ENCODE measurements around the gene RNU4-1. TPM values are rescaled to one million over a fixed set of nuclear protein-coding genes. Genes with fewer than 3 reads are reported as not detected.

Gene RNU4-1
- total and polyA plus RNA-seq, 9 of the 15 experiments (the other 6 are each of a cell fraction or from before 2014, with no cell fraction given): under 0.01 to 19,719 (median 3,563) TPM; not detected in 4

GRCh38 chr12:120284381-120284780 lies 8.7 kb downstream of the RNU4-1 start:
- intact Hi-C loops (cut with micrococcal nuclease) (no loop called here), in situ Hi-C loops (cut with MboI) (no loop called here)
- Histone ChIP-seq H3K79me2 (ENCODE audit: control insufficient read depth, insufficient read depth, low read length) (no peaks in the 10 kb centered on the region), H3K4me3 (no peak overlapping the region), H3K4me1 (replicated peaks in 1 of 2; ENCODE audit: control insufficient read depth in 2 of 2, insufficient read depth in 2 of 2, low read length in 2 of 2) (peaks cover 0 to 14% of the 10 kb centered on the region in 2 experiments; a peak in 3 of 5 replicates), H3K36me3 (ENCODE audit: control insufficient read depth, insufficient read depth, low read length) (no peaks in the 10 kb centered on the region), H4K20me1 (replicated peaks; ENCODE audit: control insufficient read depth, insufficient read depth, low read length) (no peaks in the 10 kb centered on the region), H3K4me2 (ENCODE audit: insufficient read depth, low read length) (no peak overlapping the region), H3K9me1 (ENCODE audit: control insufficient read depth, insufficient read depth, low read length) (no peaks in the 10 kb centered on the region), H3K9ac (ENCODE audit: insufficient read depth in 1 of 2, low read depth in 2 of 2, low read length in 2 of 2) (no peak overlapping the region), H3K27me3 (ENCODE audit: control insufficient read depth in 2 of 2, insufficient read depth in 2 of 2, low read length in 2 of 2) (no peaks in the 10 kb centered on the region), H3K27ac (ENCODE audit: extremely low read depth, low read depth, low read length) (no peak overlapping the region), H3K9me3 (replicated peaks; ENCODE audit: control insufficient read depth, insufficient read depth, low read depth, low read length) (no peaks in the 10 kb centered on the region), H2AFZ (ENCODE audit: low read depth, low read length) (no peak overlapping the region)
- 42% methylated on average over 3 of the region's 3 CpGs for WGBS (ENCODE audit: insufficient coverage, low coverage, missing lambda C conversion rate)
- POLR2A ChIA-PET: interaction anchor here (0.7 to 7.4 kb wide), 4 partner anchors 7 to 84 kb away, joined by 3 to 102 read pairs (median 20); partner anchors contain the start of genes RNU4-1, RNU4-2 and RPLP0
- no TSS peak for BruUV-seq (replicated peaks)
- DNase-seq (ENCODE audit: extremely low read depth in 1 of 4, low spot score in 3 of 4) (no peak), FAIRE-seq (no peak), ATAC-seq (no peak; the same call in 2 of the 3 replicates)
- CTCF ChIA-PET (ENCODE audit: low intra/inter-chr PET ratio): no interaction called here
- TF ChIP-seq FOXA1 (IDR thresholded peaks at IDR 0.05; ENCODE audit: borderline replicate concordance) (no peak), ZBTB40 (IDR thresholded peaks at IDR 0.05) (no peak), ZBTB40 (CRISPR knock-in tag; IDR thresholded peaks at IDR 0.05) (no peak), CREB3 (tag; conservative IDR thresholded peaks at IDR 0.05; ENCODE audit: low read depth) (no peak), CC2D1A (IDR thresholded peaks at IDR 0.05) (no peak), ZNF644 (tag; IDR thresholded peaks at IDR 0.05; ENCODE audit: low read depth) (no peak), POLR3A (IDR thresholded peaks at IDR 0.05; ENCODE audit: borderline replicate concordance, extremely low read depth, insufficient read depth, insufficient read length) (no peak), POLR2H (tag; IDR thresholded peaks at IDR 0.05; ENCODE audit: low read depth) (no peak), EZH2 (IDR thresholded peaks at IDR 0.05; ENCODE audit: borderline replicate concordance, low read depth, low read length) (no peak), CREBBP (IDR thresholded peaks at IDR 0.05; ENCODE audit: low read depth, low read length) (no peak), EGR1 (conservative IDR thresholded peaks at IDR 0.05) (no peak), PHF21A (IDR thresholded peaks at IDR 0.05; ENCODE audit: borderline replicate concordance, low read depth) (no peak), MTF1 (CRISPR knock-in tag; IDR thresholded peaks at IDR 0.05; ENCODE audit: borderline replicate concordance) (no peak), KLF1 (tag; IDR thresholded peaks at IDR 0.05) (no peak)
